ENCODE data around the gene ARHGEF25. TPM values are rescaled to one million over a fixed set of nuclear protein-coding genes. Genes with fewer than 3 reads are reported as not detected.

The ARHGEF25 gene
- total RNA-seq, 2 experiments from 2014 or later: 0.37 TPM

DNA sequence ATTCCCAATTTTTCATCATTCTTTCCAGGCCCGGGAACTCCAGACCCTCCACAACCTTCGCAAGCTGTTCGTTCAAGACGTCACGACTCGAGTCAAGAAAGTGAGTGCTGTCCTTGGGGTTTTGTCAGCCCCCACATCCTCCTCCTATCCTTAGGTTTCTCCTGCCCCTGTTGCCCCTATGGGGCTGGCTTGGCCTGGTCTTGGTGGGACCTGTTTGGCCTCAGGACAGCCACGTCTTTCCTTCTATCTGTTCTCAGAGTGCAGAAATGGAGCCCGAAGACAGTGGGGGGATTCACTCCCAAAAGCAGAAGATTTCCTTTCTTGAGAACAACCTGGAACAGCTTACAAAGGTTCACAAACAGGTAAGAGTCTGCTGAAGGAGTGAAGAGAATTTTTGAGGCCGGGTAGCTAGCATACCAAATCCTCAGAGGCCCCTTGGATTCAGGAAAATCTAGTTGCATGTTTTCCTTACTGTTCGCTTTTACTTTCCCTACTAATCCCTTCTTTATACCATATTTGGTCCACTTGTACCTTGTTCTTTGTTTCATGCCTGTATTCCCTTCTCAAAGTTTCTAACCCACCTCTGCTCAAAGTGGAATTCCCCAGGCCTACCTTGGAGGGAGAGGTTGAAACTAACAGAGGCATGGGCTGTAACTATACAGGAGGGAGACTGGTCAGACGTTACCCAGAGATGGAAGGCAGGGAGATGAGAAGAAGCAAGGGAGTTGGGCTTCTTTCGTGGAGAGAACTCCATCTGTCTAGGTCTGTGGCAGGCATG, 33.1 kb upstream of the ARHGEF25 start:
- H3K27ac Mint-ChIP-seq: no peak overlapping the region
- H3K36me3 Mint-ChIP-seq (ENCODE audit: low read depth): no peaks in the 10 kb centered on the region
- H3K9me3 Mint-ChIP-seq (ENCODE audit: insufficient read depth): no peaks in the 10 kb centered on the region
- ChIA-PET CTCF (interaction anchor here (1.1 kb wide), 1 partner anchor 43 kb away, joined by 3 read pairs; no protein-coding TSS in a partner anchor), POLR2A (no interaction called here)
- ATAC-seq (no peak), DNase-seq (no peak)
- H3K27me3 Mint-ChIP-seq (ENCODE audit: low read depth): no peaks in the 10 kb centered on the region
- no peak overlapping the region for H3K4me3 Mint-ChIP-seq
- H3K4me1 Mint-ChIP-seq (ENCODE audit: low read depth): peaks cover 2% of the 10 kb centered on the region

GRCh38 chr12:57579011-57579410, 32.2 kb upstream of the ARHGEF25 start:
- H3K36me3 Mint-ChIP-seq (ENCODE audit: low read depth): no peaks in the 10 kb centered on the region
- ChIA-PET POLR2A (no interaction called here), CTCF (no interaction called here)
- no peak overlapping the region for H3K4me3 Mint-ChIP-seq
- H3K4me1 Mint-ChIP-seq (ENCODE audit: low read depth): peaks cover 6% of the 10 kb centered on the region
- no peak for ATAC-seq
- H3K9me3 Mint-ChIP-seq (ENCODE audit: insufficient read depth): no peaks in the 10 kb centered on the region
- no peak for DNase-seq
- no peaks in the 10 kb centered on the region for H3K27me3 Mint-ChIP-seq (ENCODE audit: low read depth)
- no peak overlapping the region for H3K27ac Mint-ChIP-seq

GRCh38 chr12:57579677-57580465, 31.4 kb upstream of the ARHGEF25 start:
- Mint-ChIP-seq H3K4me3 (no peak overlapping the region), H3K4me1 (ENCODE audit: low read depth) (peaks cover 6% of the 10 kb centered on the region), H3K9me3 (ENCODE audit: insufficient read depth) (no peaks in the 10 kb centered on the region), H3K27me3 (ENCODE audit: low read depth) (no peaks in the 10 kb centered on the region), H3K27ac (no peak overlapping the region), H3K36me3 (ENCODE audit: low read depth) (no peaks in the 10 kb centered on the region)
- POLR2A ChIA-PET: no interaction called here
- ATAC-seq (no peak), DNase-seq (no peak)
- CTCF ChIA-PET: interaction anchor here (0.7 to 5.9 kb wide), 3 partner anchors 12 to 53 kb away, joined by 3 to 87 read pairs (median 49); partner anchors contain the start of genes B4GALNT1 and PIP4K2C

DNA sequence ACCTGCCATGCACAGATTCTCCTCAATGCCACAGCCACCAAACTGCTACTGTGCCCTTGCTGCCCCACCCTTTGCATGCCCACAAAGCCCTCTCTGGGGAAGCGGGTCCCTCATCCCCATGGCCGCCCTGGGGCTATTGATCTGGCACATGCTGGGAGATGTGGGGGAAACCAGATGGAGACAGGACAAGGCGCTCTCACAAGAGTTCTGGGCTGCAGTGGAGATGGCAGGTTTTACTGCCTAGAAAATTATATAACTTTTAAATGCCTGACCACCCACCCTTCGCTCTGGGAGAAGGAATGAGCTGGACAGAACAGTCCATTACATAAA, 30.8 kb upstream of the ARHGEF25 start:
- Mint-ChIP-seq H3K27me3 (ENCODE audit: low read depth) (no peaks in the 10 kb centered on the region), H3K27ac (no peak overlapping the region), H3K4me3 (no peak overlapping the region), H3K9me3 (ENCODE audit: insufficient read depth) (no peaks in the 10 kb centered on the region), H3K4me1 (ENCODE audit: low read depth) (peaks cover 6% of the 10 kb centered on the region), H3K36me3 (ENCODE audit: low read depth) (no peaks in the 10 kb centered on the region)
- DNase-seq (no peak), ATAC-seq (no peak)
- ChIA-PET CTCF (interaction anchor here (1.0 to 5.9 kb wide), 4 partner anchors 8 to 111 kb away, joined by 3 to 87 read pairs (median 27); partner anchors contain the start of gene PIP4K2C), POLR2A (interaction anchor here (1.1 kb wide), 1 partner anchor 10 kb away, joined by 4 read pairs; the partner anchor contains the start of gene PIP4K2C)

- no peaks in the 10 kb centered on the region for H3K36me3 Mint-ChIP-seq (ENCODE audit: low read depth)
- POLR2A ChIA-PET: interaction anchor here (1.1 kb wide), 1 partner anchor 9 kb away, joined by 4 read pairs; the partner anchor contains the start of gene PIP4K2C
- H3K4me3 Mint-ChIP-seq: no peak overlapping the region
- no peak for ATAC-seq
- H3K9me3 Mint-ChIP-seq (ENCODE audit: insufficient read depth): no peaks in the 10 kb centered on the region
- H3K27ac Mint-ChIP-seq: no peak overlapping the region
- DNase-seq: no peak
- H3K27me3 Mint-ChIP-seq (ENCODE audit: low read depth): no peaks in the 10 kb centered on the region
- peaks cover 6% of the 10 kb centered on the region for H3K4me1 Mint-ChIP-seq (ENCODE audit: low read depth)
- CTCF ChIA-PET: interaction anchor here (0.6 to 5.9 kb wide), 15 partner anchors 11 to 222 kb away, joined by 3 to 87 read pairs (median 4); partner anchors contain the start of genes B4GALNT1, DCTN2, DTX3 and OS9
Observed at GRCh38 chr12:57581802-57582201, 29.4 kb upstream of the ARHGEF25 start.

- Mint-ChIP-seq H3K27me3 (ENCODE audit: low read depth) (no peaks in the 10 kb centered on the region), H3K27ac (no peak overlapping the region), H3K4me1 (ENCODE audit: low read depth) (peaks cover 6% of the 10 kb centered on the region), H3K36me3 (ENCODE audit: low read depth) (no peaks in the 10 kb centered on the region), H3K9me3 (ENCODE audit: insufficient read depth) (no peaks in the 10 kb centered on the region), H3K4me3 (no peak overlapping the region)
- no peak for DNase-seq
- ChIA-PET CTCF (interaction anchor here (0.6 to 5.9 kb wide), 20 partner anchors 9 to 221 kb away, joined by 3 to 87 read pairs (median 10); partner anchors contain the start of genes B4GALNT1, OS9, PIP4K2C and TSPAN31), POLR2A (no interaction called here)
- ATAC-seq: no peak
Observed at GRCh38 chr12:57582440-57582839, 28.8 kb upstream of the ARHGEF25 start.

- H3K36me3 Mint-ChIP-seq (ENCODE audit: low read depth): no peaks in the 10 kb centered on the region
- peak; percentile 99 for ATAC-seq
Observed at GRCh38 chr12:57583008-57583831, 28.0 kb upstream of the ARHGEF25 start.

DNA sequence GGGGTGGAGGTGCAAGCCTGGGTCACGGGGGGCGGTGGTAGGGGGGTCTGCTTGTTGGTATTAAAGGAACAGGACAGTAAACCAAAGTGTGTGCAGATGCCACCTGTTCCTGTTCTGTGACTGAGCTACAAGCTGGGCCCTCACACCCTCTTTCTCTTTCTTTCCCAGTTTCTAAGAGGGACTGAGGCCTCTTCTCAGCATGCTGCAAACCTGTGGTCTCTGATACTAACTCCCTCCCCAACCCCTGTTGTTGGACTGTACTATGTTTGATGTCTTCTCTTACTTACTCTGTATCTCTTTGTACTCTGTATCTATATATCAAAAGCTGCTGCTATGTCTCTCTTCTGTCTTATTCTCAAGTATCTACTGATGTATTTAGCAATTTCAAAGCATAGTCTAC, 27.2 kb upstream of the ARHGEF25 start:
- DNase-seq (no peak), ATAC-seq (no peak)
- H3K36me3 Mint-ChIP-seq (ENCODE audit: low read depth): no peaks in the 10 kb centered on the region
- CTCF ChIA-PET: interaction anchor here (0.7 to 5.9 kb wide), 33 partner anchors 8 to 315 kb away, joined by 3 to 87 read pairs (median 5); partner anchors contain the start of genes ARHGEF25, B4GALNT1, DCTN2 and DDIT3
- no peaks in the 10 kb centered on the region for H3K9me3 Mint-ChIP-seq (ENCODE audit: insufficient read depth)
- H3K27ac Mint-ChIP-seq: no peak overlapping the region
- no peaks in the 10 kb centered on the region for H3K27me3 Mint-ChIP-seq (ENCODE audit: low read depth)
- POLR2A ChIA-PET: interaction anchor here (0.7 to 0.8 kb wide), 2 partner anchors 9 to 125 kb away, joined by 3 to 4 read pairs; no protein-coding TSS in a partner anchor
- peaks cover 6% of the 10 kb centered on the region for H3K4me1 Mint-ChIP-seq (ENCODE audit: low read depth)
- no peak overlapping the region for H3K4me3 Mint-ChIP-seq

More at GRCh38 chr12:57583008-57583831, 28.0 kb upstream of the ARHGEF25 start:
- POLR2A ChIA-PET: interaction anchor here (0.7 to 0.8 kb wide), 2 partner anchors 10 to 124 kb away, joined by 3 to 4 read pairs; no protein-coding TSS in a partner anchor
- CTCF ChIA-PET: interaction anchor here (0.6 to 5.9 kb wide), 45 partner anchors 9 to 320 kb away, joined by 3 to 87 read pairs (median 5); partner anchors contain the start of genes ARHGEF25, B4GALNT1, DCTN2 and DDIT3
- peak; percentile 84 for DNase-seq
- no peak overlapping the region for H3K27ac Mint-ChIP-seq
- peaks cover 6% of the 10 kb centered on the region for H3K4me1 Mint-ChIP-seq (ENCODE audit: low read depth)
- H3K4me3 Mint-ChIP-seq: no peak overlapping the region
- no peaks in the 10 kb centered on the region for H3K9me3 Mint-ChIP-seq (ENCODE audit: insufficient read depth)
- no peaks in the 10 kb centered on the region for H3K27me3 Mint-ChIP-seq (ENCODE audit: low read depth)

GRCh38 chr12:57584690-57585089, 26.5 kb upstream of the ARHGEF25 start:
- no peak for DNase-seq
- Mint-ChIP-seq H3K27ac (no peak overlapping the region), H3K4me3 (no peak overlapping the region), H3K4me1 (ENCODE audit: low read depth) (peaks cover 6% of the 10 kb centered on the region), H3K9me3 (ENCODE audit: insufficient read depth) (no peaks in the 10 kb centered on the region), H3K36me3 (ENCODE audit: low read depth) (no peaks in the 10 kb centered on the region), H3K27me3 (ENCODE audit: low read depth) (no peaks in the 10 kb centered on the region)
- ChIA-PET POLR2A (interaction anchor here (0.7 kb wide), 1 partner anchor 108 kb away, joined by 7 read pairs; no protein-coding TSS in a partner anchor), CTCF (interaction anchor here (0.8 to 5.9 kb wide), 15 partner anchors 8 to 172 kb away, joined by 3 to 87 read pairs (median 20); partner anchors contain the start of genes B4GALNT1, PIP4K2C and TSPAN31)
- no peak for ATAC-seq

DNA sequence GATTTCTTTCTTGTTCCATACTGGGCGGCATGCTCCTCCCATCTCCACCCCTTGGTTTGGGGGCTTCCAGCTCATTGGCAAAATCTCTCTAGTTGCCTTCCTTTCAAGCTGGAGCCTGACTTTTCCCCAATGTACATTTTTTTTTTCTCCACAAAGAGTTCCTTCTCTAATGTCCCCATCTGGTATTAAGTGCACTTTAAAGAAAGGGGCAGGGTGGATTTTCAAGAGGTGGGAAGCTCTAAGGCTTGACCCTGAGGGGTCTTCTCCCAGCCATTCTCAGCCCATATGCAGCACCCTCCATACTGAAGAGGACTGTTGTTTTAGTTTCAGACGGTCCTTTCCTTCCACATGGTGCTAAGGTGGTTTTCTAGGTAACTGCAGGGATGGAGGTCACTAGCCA, 26.1 kb upstream of the ARHGEF25 start:
- ChIA-PET POLR2A (interaction anchor here (0.6 to 0.7 kb wide), 4 partner anchors 15 to 160 kb away, joined by 3 to 7 read pairs (median 4); no protein-coding TSS in a partner anchor), CTCF (interaction anchor here (0.8 to 5.9 kb wide), 11 partner anchors 7 to 172 kb away, joined by 3 to 87 read pairs (median 26); partner anchors contain the start of genes B4GALNT1 and PIP4K2C)
- no peaks in the 10 kb centered on the region for H3K9me3 Mint-ChIP-seq (ENCODE audit: insufficient read depth)
- H3K36me3 Mint-ChIP-seq (ENCODE audit: low read depth): no peaks in the 10 kb centered on the region
- DNase-seq: no peak
- H3K27me3 Mint-ChIP-seq (ENCODE audit: low read depth): no peaks in the 10 kb centered on the region
- ATAC-seq: no peak
- peaks cover 6% of the 10 kb centered on the region for H3K4me1 Mint-ChIP-seq (ENCODE audit: low read depth)
- H3K4me3 Mint-ChIP-seq: no peak overlapping the region
- H3K27ac Mint-ChIP-seq: no peak overlapping the region
